Activated T-cell treated with anti-CD3 and anti-CD28 coated beads, Interleukin-2, amount 50 U/mL, for 4 hours (primary cell): Measurements from ENCODE around the gene UNC13A. TPM values are rescaled to one million over a fixed set of nuclear protein-coding genes. Genes with fewer than 3 reads are reported as not detected.
"Not testable (repeated sequence)": the region's sequence is repeated elsewhere in the genome, so short reads cannot be mapped to it uniquely, and the experiment has no call there.

ENCODE experiments used
- ATAC-seq, 2 donors: fragments of 200-7000 bp; cut with Tn5 transposase; one replicate each; pipeline ENCODE4 v1.10.0; 2021
- DNase-seq: peaks from one replicate; pipeline ENCODE4 v3.0.0-alpha.2; 2020
- H3K27me3 Mint-ChIP-seq: one replicate; pipeline ENCODE4 v1.8.0; 2021; ENCODE audit warnings: low read depth, mixed read lengths
- H3K36me3 Mint-ChIP-seq: one replicate; pipeline ENCODE4 v1.8.0; 2022; ENCODE audit warnings: mixed read lengths; ENCODE audit not compliant: insufficient read depth
- H3K4me1 Mint-ChIP-seq: one replicate; pipeline ENCODE4 v1.8.0; 2021; ENCODE audit warnings: low read depth, mixed read lengths
- H3K4me3 Mint-ChIP-seq: one replicate; pipeline ENCODE4 v1.8.0; 2021; ENCODE audit warnings: mild to moderate bottlenecking, moderate library complexity, mixed read lengths
- H3K9me3 Mint-ChIP-seq: one replicate; pipeline ENCODE4 v1.8.0; 2021; ENCODE audit warnings: mixed read lengths
- total RNA-seq, 3 donors: library from RNA; stranded (reverse); gene quantifications; one replicate each; pipeline ENCODE4 v1.2.1, GENCODE V29; 2021

UNC13A gene
- total RNA-seq, 3 donors from 2014 or later, result 0.08 to 0.15 TPM; not detected in 1

GRCh38 chr19:17602872-17603510 is 85.2 kb downstream of the UNC13A start:
- peaks cover 41% of the 10 kb centered on the region for H3K27me3 Mint-ChIP-seq
- no peak overlapping the region for H3K4me3 Mint-ChIP-seq
- no peaks in the 10 kb centered on the region for H3K36me3 Mint-ChIP-seq
- no peaks in the 10 kb centered on the region for H3K9me3 Mint-ChIP-seq
- peaks cover 7% of the 10 kb centered on the region for H3K4me1 Mint-ChIP-seq
- no peak for DNase-seq
- no peak for ATAC-seq

GRCh38 chr19:17602217-17602616 is 85.9 kb downstream of the UNC13A start:
- DNase-seq, result no peak
- Mint-ChIP-seq H3K4me3 (no peak overlapping the region), H3K9me3 (no peaks in the 10 kb centered on the region), H3K36me3 (no peaks in the 10 kb centered on the region), H3K27me3 (peaks cover 41% of the 10 kb centered on the region), H3K4me1 (peaks cover 7% of the 10 kb centered on the region)
- ATAC-seq, result no peak

- ATAC-seq (no peak), DNase-seq (no peak)
- H3K36me3 Mint-ChIP-seq, result no peaks in the 10 kb centered on the region
- no peaks in the 10 kb centered on the region for H3K9me3 Mint-ChIP-seq
- peaks cover 4% of the 10 kb centered on the region for H3K4me1 Mint-ChIP-seq
- H3K27me3 Mint-ChIP-seq, result peaks cover 38% of the 10 kb centered on the region
- no peak overlapping the region for H3K4me3 Mint-ChIP-seq
These were observed 86.5 kb downstream of the UNC13A start for GRCh38 chr19:17601683-17602082.

- Mint-ChIP-seq H3K36me3 (no peaks in the 10 kb centered on the region), H3K27me3 (peaks cover 38% of the 10 kb centered on the region), H3K4me3 (no peak overlapping the region)
These were observed 88.4 kb downstream of the UNC13A start for GRCh38 chr19:17599780-17600179.

GRCh38 chr19:17598953-17599352 is 89.2 kb downstream of the UNC13A start:
- no peak for ATAC-seq
- Mint-ChIP-seq H3K9me3 (no peaks in the 10 kb centered on the region), H3K27me3 (peaks cover 30% of the 10 kb centered on the region), H3K4me3 (no peak overlapping the region), H3K36me3 (no peaks in the 10 kb centered on the region), H3K4me1 (no peaks in the 10 kb centered on the region)
- DNase-seq, result no peak

More at GRCh38 chr19:17599780-17600179, 88.4 kb downstream of the UNC13A start:
- ATAC-seq, result no peak
- no peaks in the 10 kb centered on the region for H3K9me3 Mint-ChIP-seq
- no peaks in the 10 kb centered on the region for H3K4me1 Mint-ChIP-seq
- DNase-seq, result no peak

- not testable (repeated sequence) for H3K9me3 Mint-ChIP-seq, H3K36me3 Mint-ChIP-seq, H3K4me3 Mint-ChIP-seq, H3K4me1 Mint-ChIP-seq, DNase-seq, ATAC-seq
- H3K27me3 Mint-ChIP-seq, result peaks cover 25% of the 10 kb centered on the region
These were observed 90.1 kb downstream of the UNC13A start for GRCh38 chr19:17598063-17598462.

- not testable (repeated sequence) for DNase-seq, H3K9me3 Mint-ChIP-seq, H3K4me3 Mint-ChIP-seq, H3K4me1 Mint-ChIP-seq, ATAC-seq, H3K36me3 Mint-ChIP-seq
- peaks cover 25% of the 10 kb centered on the region for H3K27me3 Mint-ChIP-seq
These were observed 93.9 kb downstream of the UNC13A start for GRCh38 chr19:17594296-17594695.

- Mint-ChIP-seq H3K4me3 (no peak overlapping the region), H3K36me3 (no peaks in the 10 kb centered on the region), H3K9me3 (no peaks in the 10 kb centered on the region), H3K27me3 (peaks cover 25% of the 10 kb centered on the region), H3K4me1 (no peaks in the 10 kb centered on the region)
- DNase-seq (no peak), ATAC-seq (peak; percentile 80 to 84)
These were observed 97.3 kb downstream of the UNC13A start for GRCh38 chr19:17590866-17591265.

- not testable (repeated sequence) for ATAC-seq, H3K4me1 Mint-ChIP-seq
These were observed 102.8 kb downstream of the UNC13A start for GRCh38 chr19:17585395-17585794.

GRCh38 chr19:17584132-17584531 is 104.0 kb downstream of the UNC13A start:
- peaks cover 18% of the 10 kb centered on the region for H3K36me3 Mint-ChIP-seq
- no peaks in the 10 kb centered on the region for H3K4me1 Mint-ChIP-seq
- H3K27me3 Mint-ChIP-seq, result no peaks in the 10 kb centered on the region
- DNase-seq (no peak), ATAC-seq (no peak)
- no peaks in the 10 kb centered on the region for H3K9me3 Mint-ChIP-seq
- H3K4me3 Mint-ChIP-seq, result no peak overlapping the region

More at GRCh38 chr19:17585395-17585794, 102.8 kb downstream of the UNC13A start:
- not testable (repeated sequence) for H3K4me3 Mint-ChIP-seq, DNase-seq, H3K9me3 Mint-ChIP-seq, H3K27me3 Mint-ChIP-seq, H3K36me3 Mint-ChIP-seq

GRCh38 chr19:17582613-17583012 is 105.5 kb downstream of the UNC13A start:
- no peaks in the 10 kb centered on the region for H3K27me3 Mint-ChIP-seq
- DNase-seq (no peak), ATAC-seq (no peak)
- H3K9me3 Mint-ChIP-seq, result no peaks in the 10 kb centered on the region
- H3K4me3 Mint-ChIP-seq, result no peak overlapping the region
- H3K4me1 Mint-ChIP-seq, result no peaks in the 10 kb centered on the region
- H3K36me3 Mint-ChIP-seq, result peaks cover 21% of the 10 kb centered on the region

GRCh38 chr19:17581211-17581874 is 106.8 kb downstream of the UNC13A start:
- DNase-seq, result no peak
- Mint-ChIP-seq H3K36me3 (peaks cover 23% of the 10 kb centered on the region), H3K27me3 (no peaks in the 10 kb centered on the region), H3K4me1 (no peaks in the 10 kb centered on the region), H3K9me3 (no peaks in the 10 kb centered on the region), H3K4me3 (no peak overlapping the region)
- no peak for ATAC-seq

GRCh38 chr19:17580470-17581144 is 107.5 kb downstream of the UNC13A start:
- H3K27me3 Mint-ChIP-seq, result no peaks in the 10 kb centered on the region
- DNase-seq (no peak), ATAC-seq (no peak)
- no peaks in the 10 kb centered on the region for H3K4me1 Mint-ChIP-seq
- no peaks in the 10 kb centered on the region for H3K9me3 Mint-ChIP-seq
- H3K4me3 Mint-ChIP-seq, result no peak overlapping the region
- peaks cover 28% of the 10 kb centered on the region for H3K36me3 Mint-ChIP-seq

GRCh38 chr19:17579661-17580244 is 108.4 kb downstream of the UNC13A start:
- no peak for DNase-seq
- peaks cover 28% of the 10 kb centered on the region for H3K36me3 Mint-ChIP-seq

More at GRCh38 chr19:17579661-17580244, 108.4 kb downstream of the UNC13A start:
- H3K4me1 Mint-ChIP-seq, result no peaks in the 10 kb centered on the region
- H3K9me3 Mint-ChIP-seq, result no peaks in the 10 kb centered on the region
- peak; percentile 72 to 73 for ATAC-seq
- H3K27me3 Mint-ChIP-seq, result no peaks in the 10 kb centered on the region
- no peak overlapping the region for H3K4me3 Mint-ChIP-seq
